IPS-18c (cell line): ENCODE results near the gene C4orf17.
"Not testable (repeated sequence)": the region's sequence is repeated elsewhere in the genome, so short reads cannot be mapped to it uniquely, and the experiment has no call there.

ENCODE experiments used
- H3K4me3 ChIP-seq: 2 replicates; pipeline ENCODE4 v1.7.0; 2013; ENCODE audit warnings: low read depth, mild to moderate bottlenecking, low read length, moderate library complexity; ENCODE audit not compliant: insufficient read depth
- H3K9me3 ChIP-seq: one replicate; pipeline ENCODE4 v1.6.1; 2013; ENCODE audit warnings: mild to moderate bottlenecking, low read length, moderate library complexity; ENCODE audit not compliant: control insufficient read depth, insufficient read depth

The C4orf17 gene

DNA sequence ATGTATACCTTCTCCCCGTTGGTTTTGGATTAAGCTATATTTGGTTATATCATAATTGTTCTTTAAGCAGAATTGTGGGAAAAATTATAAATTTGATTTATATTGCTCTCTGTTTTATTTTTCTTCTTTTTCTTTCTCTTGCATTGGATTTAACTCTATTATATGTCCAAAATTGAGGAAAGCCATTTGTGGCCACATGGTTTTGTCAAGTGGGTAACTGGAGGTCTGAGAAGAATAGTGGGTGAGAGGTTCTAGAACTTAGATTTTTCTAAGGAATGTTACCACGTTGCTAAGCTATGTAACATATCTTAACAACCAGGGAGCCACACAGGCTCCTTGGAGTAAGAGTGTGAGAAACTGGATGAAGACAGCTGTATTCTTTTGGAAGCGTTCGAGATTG is at the start of gene C4orf17:
C4orf17 (plus strand) TSS at position 301 of the 400 bp plus-strand sequence. CDS start 2,061 bp downstream, outside the sequence.
- Histone ChIP-seq H3K9me3 (no peaks in the 10 kb centered on the region), H3K4me3 (no peak within 1 kb of the TSS)

DNA sequence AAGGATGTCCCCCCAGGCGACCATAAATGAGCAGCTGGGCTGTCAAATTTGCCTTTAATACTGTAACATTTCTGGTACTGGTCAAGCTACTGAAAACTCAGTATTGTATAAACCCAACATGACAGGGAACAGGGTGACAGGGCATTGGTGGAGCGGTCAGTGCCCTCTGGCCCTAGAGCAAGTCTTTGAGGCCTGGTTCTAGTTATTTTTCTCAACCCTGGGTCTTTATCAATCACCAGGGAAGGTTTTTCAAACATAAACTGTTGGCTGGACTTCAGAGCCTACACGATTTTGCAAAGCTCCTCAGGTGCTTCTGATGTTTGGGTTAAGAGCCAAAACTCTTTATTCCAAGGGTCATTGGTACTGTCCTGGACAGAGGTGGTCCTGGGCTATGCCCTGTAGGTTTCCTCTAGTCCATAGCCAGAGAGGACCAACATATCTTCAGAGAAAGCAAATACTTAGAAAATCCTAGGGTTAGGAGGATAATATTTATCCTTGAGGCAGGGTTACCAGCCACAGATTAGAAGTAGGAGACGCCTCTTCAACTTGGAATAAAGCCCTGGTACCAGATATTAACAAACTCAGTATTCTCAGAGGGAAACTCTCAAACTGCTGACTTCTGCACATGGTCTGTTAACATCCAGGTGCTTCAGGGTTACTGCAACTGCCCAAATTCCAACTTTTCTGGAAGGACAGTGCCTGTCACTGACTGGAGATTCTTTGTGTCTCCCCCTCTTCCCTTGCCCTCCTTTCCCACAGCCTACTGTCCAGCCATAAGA is 49.0 kb upstream of the C4orf17 start:
- H3K9me3 ChIP-seq, result no peaks in the 10 kb centered on the region
- H3K4me3 ChIP-seq, result no peak overlapping the region

DNA sequence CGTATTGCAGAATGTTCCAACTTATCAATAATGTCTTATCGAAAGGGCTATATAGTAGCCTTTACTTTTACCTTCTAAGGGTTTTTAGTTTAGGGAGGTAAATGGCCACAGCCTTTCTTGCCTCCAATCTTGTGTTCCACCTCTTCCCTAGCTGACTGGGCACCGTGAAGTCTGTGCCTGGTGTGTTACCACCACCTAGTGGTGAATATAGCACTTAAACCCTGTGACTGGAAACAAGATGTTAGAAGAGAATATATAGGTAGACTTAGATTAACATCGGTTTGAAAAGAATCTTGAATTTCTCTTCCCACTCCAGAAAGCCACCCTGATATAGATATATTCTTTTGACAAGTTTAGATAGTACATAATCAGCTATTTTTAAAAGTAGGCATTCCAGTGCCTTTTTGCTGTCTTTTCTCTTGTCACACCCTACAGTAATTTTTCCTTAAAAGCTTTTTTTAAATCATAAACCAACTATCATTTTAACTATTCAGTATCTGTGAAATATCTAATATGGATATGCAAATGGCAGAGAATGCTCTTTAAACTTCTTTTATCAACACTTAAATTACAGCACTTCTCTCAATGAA is 47.9 kb upstream of the C4orf17 start:
- H3K4me3 ChIP-seq, result no peak overlapping the region

DNA sequence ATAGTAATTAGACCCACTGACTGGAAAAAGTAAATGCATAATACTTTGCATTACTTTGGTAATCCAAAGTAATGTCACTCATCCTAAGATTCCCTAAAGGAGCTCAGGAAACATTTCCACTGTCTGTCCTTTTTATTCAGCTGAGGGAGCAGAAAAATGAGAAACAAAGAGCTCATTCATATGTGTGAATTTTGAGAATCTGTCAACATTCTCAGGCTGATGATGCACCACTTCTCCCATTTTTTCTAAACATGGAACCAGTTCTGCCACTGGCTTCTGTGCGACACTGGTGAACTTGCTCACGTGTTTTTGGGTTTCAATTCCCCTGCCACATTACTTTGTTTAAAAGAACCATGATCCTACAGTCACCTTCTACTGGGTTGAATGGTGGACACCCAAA is 47.3 kb upstream of the C4orf17 start:
- Histone ChIP-seq H3K9me3 (no peaks in the 10 kb centered on the region), H3K4me3 (no peak overlapping the region)

More for the DNA sequence above, 47.9 kb upstream of the C4orf17 start:
- H3K9me3 ChIP-seq, result no peaks in the 10 kb centered on the region

DNA sequence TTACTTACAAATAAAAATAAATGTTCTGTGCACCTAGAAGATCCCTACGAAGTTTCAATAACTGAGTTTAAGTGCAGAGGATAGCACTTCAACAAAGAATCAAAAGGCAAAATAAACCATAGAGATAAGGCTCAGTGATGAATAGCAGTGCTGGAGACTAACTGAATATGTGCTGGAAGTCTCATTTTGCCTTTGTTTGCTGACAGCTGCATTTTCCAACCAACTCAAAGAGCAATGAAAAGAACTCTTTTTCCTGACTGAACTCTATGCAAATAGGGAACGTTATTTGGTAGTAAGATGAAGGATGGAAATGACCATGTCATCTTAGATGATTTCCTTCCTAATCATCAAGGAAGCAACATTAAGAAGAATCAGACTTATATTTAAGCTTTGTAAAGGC is 42.9 kb upstream of the C4orf17 start:
- Histone ChIP-seq H3K4me3 (no peak overlapping the region), H3K9me3 (no peaks in the 10 kb centered on the region)

DNA sequence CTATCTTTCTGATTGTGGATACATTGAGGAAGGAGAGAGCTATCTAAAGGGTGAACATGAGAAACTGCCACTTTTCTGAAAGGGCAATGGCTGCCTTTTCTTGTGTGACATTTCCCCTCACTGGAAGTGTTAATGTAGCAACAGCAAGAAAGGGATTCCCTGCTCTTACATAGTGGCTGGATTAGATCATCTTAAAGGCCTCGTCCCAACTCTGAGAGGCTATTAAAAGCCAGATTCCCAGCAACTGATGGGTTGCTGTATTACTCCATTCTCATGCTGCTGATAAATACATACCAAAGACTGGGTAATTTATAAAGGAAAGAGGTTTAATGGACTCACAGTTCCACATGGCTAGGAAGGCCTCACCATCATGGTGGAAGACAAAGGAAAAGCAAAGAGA is 41.9 kb upstream of the C4orf17 start:
- no peak overlapping the region for H3K4me3 ChIP-seq
- no peaks in the 10 kb centered on the region for H3K9me3 ChIP-seq

DNA sequence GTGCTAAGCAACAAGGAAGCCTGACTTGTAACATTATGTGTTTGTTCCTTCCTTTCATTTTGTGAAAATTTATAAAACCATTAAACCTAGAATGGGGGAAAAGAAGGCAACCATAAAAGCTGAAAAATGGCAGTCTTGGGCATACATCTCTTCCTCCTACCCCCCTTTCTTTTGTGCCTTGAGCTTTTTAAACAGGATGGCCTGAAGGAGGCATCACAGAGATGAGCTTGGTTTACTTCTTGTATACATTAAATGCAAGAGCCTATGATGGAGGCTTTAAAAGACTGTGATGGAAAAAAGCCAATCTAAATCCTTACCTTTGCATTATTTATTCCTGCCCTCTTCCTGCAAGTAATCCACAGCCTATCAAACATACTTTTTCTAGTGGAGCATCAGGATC is 39.5 kb upstream of the C4orf17 start:
- H3K4me3 ChIP-seq, result no peak overlapping the region
- no peaks in the 10 kb centered on the region for H3K9me3 ChIP-seq

DNA sequence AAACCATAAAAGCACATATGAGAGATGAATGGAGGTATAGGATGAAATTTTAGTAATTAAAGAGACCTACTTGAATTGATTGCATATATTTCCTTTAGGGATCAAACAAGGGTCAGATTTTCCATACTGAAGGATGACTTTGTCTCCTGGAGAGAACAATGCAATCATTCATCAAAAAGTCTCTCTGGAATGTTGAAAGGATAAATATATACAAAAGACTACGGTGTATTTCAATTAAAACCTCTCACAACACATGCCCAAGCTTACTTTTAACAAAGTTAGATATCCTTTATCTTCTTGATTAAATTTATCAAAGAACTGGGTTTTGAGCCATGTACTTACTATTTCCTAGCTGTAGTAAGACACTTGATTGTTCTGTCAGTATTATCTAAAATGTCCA is 38.9 kb upstream of the C4orf17 start:
- no peaks in the 10 kb centered on the region for H3K9me3 ChIP-seq
- no peak overlapping the region for H3K4me3 ChIP-seq

DNA sequence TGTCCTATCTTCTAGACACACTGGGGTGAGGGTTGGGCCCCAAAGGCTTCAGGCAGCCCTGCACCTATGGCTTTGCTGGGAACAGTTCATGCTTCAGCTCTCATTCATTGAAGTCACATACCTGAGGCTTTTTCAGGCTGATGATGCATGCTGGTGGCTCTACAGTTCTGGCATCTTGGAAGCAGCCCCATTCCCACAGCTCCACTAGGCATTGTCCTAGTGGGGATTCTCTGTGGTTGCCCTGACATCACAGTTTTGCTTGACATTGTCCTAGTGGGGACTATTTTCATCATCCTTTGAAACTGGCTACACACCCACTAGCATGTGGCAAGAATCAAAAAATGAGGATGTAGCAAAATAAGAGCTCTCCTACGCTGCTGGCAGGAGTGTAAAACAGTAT is 37.7 kb upstream of the C4orf17 start:
- H3K4me3 ChIP-seq, result no peak overlapping the region
- H3K9me3 ChIP-seq, result no peaks in the 10 kb centered on the region

DNA sequence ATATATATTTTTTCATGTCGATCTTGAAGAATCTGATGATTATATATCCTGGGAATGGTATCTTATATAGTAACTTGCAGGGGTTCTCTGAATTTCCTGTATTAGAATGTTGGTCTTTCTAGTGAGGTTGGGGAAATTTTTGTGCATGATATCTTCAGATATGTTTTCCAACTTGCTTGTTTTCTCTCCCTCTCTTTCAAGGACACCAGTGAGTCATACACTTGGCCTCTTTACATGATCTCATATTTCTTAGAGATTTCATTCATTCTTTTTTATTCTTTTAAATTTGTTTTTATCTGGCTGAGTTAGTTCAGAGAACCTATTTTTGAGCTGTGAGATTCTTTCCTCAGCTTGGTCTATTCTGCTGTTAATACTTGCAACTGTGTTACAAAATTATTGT is 27.2 kb upstream of the C4orf17 start:
- H3K9me3 ChIP-seq, result peaks cover 16% of the 10 kb centered on the region
- no peak overlapping the region for H3K4me3 ChIP-seq

DNA sequence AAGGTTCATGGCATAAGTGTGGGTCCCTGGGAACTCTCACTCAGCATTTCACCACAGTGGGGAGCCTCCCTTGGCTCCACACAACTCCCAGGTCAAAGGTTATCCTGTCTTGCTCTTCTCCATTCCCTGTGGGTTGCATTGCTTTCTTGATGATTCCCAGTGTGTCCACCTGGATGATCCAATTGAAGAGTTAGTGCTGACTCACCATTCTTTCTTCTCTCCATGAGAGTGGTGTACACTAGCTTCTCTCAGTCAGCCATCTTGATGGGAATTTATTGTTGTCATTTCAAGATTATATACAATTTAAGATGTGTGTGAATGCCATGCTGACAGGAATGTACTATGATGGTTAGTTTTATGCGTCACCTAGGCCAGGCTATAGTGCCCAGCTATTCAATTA is 25.6 kb upstream of the C4orf17 start:
- peaks cover 16% of the 10 kb centered on the region for H3K9me3 ChIP-seq
- H3K4me3 ChIP-seq, result no peak overlapping the region

DNA sequence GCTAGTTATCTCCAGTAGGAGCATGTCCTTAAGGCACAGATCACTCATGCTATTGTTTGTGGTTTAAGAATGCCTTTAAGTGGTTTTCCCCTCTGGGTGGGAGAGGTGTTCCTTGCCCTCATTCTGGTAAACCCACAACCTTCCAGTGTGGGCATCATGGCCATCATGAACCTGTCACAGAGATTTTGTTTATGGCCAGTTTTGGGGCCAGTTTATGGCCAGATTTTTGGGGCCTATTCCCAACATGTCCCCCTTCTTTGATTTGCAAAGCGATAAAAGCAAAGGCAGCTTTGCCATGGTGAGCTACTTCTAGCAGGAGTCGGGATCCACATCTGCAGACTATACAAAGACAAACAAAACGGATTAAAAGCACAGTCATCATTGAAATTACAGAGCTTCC is 24.2 kb upstream of the C4orf17 start:
- H3K4me3 ChIP-seq, result not testable (repeated sequence)
- H3K9me3 ChIP-seq, result peaks cover 20% of the 10 kb centered on the region

DNA sequence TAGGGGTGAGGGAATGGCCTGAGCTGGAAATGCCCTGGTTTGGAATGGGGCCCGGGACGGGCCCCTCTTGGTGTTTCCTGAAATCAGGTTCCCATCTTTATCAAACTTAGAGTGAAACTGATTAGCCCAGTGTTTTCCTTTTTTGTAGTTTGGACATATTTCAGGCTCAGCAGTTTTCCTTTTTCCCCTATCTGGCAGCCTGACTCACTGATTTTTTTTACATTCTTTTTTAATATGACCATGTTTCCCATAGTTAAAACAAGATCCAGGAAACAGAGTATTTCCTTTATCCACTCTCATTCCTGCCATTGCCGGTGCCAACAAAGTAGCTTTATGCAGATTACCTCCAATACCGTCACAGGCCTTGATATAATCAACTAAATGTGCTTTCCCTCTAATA is 20.5 kb upstream of the C4orf17 start:
- no peak overlapping the region for H3K4me3 ChIP-seq
- peaks cover 20% of the 10 kb centered on the region for H3K9me3 ChIP-seq

DNA sequence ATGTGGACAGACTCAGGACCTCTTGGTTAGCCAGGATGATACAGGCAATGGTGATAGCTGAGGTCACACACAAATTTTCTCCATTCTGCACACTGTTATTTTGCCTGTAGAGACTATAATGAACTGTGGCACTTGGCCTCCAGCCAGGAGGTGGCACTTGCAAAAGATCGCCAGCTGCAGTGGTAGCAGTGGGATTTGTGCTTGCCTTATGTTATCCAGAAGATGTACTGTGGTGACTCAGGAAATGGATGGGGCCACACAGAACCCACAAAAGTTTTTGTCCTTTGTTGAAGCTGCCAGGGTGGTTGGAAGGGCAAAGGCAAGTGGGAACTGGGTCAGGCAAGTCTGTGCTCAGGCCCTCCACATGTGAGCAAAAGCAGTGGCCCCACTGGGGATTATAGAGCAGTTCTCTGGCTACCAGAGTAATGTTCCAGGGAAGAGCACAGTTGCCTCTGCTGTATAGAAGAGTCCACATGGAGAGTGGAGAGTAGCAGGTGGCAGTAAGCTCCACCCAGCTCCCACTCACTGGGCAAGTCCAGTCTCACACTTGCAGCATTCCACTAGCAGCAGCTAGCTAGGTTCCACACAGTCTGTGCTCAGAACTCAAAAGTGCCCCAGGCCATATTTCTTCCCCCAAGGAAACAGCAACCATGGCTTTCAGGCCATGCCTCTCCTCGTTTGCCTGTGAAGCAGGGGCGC is 5.9 kb upstream of the C4orf17 start:
- no peak overlapping the region for H3K4me3 ChIP-seq
- no peaks in the 10 kb centered on the region for H3K9me3 ChIP-seq

DNA sequence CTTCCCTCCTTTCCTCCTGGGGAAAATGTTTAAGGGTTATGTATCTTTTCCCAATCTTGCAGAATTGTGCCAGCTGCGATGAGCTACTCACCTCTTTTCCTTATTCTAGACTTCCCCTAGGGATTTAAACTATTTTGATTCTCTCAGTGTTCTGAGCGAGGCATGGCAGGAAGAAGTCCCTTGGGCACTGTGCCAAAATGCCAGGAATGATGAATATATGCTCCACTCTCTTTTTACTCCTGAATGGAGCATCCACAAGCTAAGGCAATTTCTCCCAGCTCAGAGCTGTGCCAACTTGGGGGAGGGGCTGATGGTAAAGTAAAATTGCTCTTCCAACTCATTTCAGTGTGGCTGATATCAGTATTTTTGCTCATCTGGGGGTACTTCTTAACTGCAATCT is 4.0 kb upstream of the C4orf17 start:
- Histone ChIP-seq H3K4me3 (no peak overlapping the region), H3K9me3 (no peaks in the 10 kb centered on the region)

DNA sequence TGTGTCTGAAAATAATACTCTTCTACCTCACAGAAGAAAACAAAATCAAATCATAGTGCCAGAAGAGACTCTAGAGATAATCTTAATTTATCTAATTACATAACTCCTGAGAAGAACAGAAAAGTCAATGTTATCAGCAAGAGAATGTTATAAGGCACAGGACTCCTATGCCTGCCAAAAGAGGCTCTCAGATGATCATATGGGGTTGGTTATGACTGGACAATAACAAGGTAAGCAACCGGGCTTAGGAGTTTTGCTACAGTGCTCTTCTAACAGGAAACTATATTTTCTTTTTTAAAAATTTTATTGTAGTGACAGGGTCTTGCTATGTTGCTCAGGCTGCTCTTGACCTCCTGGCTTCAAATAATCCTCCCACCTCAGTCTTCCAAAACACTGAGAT is 3.5 kb upstream of the C4orf17 start:
- Histone ChIP-seq H3K9me3 (no peaks in the 10 kb centered on the region), H3K4me3 (no peak overlapping the region)

DNA sequence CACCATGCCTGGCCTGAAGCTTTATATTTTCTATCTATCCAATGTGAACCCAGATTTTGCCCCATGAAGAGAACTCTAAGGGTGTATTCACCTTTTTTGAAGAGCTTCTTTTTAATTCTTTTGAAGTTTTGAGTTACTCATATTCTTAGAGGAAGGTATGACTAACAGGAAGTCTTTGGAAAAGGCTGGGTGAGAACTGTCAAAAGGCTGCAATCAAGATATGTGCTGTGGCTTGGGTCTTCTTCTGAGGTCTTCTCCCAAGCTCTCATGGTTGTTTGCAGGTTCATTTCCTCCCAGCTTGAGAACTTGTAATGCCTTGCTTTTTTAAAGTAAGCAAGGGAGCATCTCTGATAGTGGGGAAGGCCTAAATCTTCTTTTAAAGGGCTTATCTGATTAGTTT is 3.1 kb upstream of the C4orf17 start:
- Histone ChIP-seq H3K4me3 (no peak overlapping the region), H3K9me3 (no peaks in the 10 kb centered on the region)

DNA sequence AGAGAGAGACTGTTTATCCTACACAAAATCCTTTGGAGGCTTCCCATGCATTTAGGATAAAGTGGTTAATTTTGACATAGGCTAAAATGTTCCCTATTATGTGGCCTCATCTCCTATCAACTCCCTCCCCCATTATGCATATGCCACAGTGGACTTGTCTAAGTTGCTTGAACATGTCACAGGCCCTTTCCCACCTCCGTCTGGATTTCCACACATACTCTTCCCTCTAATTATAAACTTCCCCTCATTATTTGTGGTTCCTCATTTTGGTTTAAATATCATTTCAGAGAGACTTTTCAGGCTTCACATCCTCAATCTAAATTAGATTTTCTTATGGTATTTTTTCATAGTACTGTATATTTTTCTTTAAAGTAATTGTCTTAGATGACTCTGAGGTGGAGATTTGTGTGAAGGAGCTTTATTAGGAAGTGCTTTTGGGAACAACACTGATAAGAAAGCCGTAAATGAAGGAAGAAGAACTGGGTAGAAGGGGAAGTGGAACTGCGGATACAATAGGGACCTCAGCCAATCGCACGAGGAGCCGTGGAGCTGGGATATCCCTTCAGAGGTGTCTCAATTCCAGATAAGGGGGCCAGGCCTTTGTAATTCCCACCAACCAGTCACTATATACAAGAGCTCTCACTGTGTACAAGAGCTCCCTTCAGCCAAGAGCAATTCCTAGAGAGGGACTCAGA is 7.9 kb downstream of the C4orf17 start:
- Histone ChIP-seq H3K4me3 (no peak overlapping the region), H3K9me3 (no peaks in the 10 kb centered on the region)
